Testis (tissue), 2 donors: ENCODE data around the gene HDAC9.

Experiments
- CTCF ChIP-seq, 3 experiments: fragments of 450-650 bp in 2 of 3; fragments of 200-600 bp in 1 of 3; sonication (generic) in 1 of 3; IDR thresholded peaks; one replicate each; pipeline ENCODE4 v1.5.1; 2016 to 2019; ENCODE audit warnings: antibody characterized with exemption in 3 of 3, mild to moderate bottlenecking in 2 of 3, moderate library complexity in 1 of 3
- POLR2A ChIP-seq: fragments of 450-650 bp; IDR thresholded peaks from one replicate; pipeline ENCODE4 v1.6.1; 2017; ENCODE audit warnings: antibody characterized with exemption, mild to moderate bottlenecking, moderate library complexity

- no peak for TF ChIP-seq CTCF (IDR thresholded peaks at IDR 0.05)
- TF ChIP-seq POLR2A = no peak
Measured at GRCh38 chr7:18806177-18806576, 310.6 kb downstream of the HDAC9 start.
